A549 (cell line): ENCODE results near the gene PTCD1. TPM values are rescaled to one million over a fixed set of nuclear protein-coding genes. Genes with fewer than 3 reads are reported as not detected.

ENCODE experiments used
- ATAC-seq, 2 experiments: fragments of 200-7000 bp in 1 of 2; fragments of >200 bp in 1 of 2; cut with Nextera tagmentation in 1 of 2; cut with Tn5 transposase in 1 of 2; 3 replicates each; pipeline versions ENCODE4 v1.8.0 to v1.9.1; 2018 to 2020; ENCODE audit warnings: mild to moderate bottlenecking in 1 of 2, moderate library complexity in 1 of 2
- CTCF ChIA-PET: fragments of 300-600 bp; sonication (Branson Sonifier 250); formaldehyde crosslinking; extraction: SDS; loops from one replicate; lab custom pipeline; 2021; ENCODE audit warnings: antibody characterized with exemption, inconsistent platforms; lab: Yijun Ruan, JAX
- POLR2A ChIA-PET: fragments of 350-600 bp; formaldehyde crosslinking; extraction: SDS; loops from one replicate; lab custom pipeline; 2021; ENCODE audit warnings: antibody characterized with exemption, inconsistent platforms; lab: Yijun Ruan, JAX
- DNase-seq, 2 experiments: peaks; one replicate each; pipeline versions ENCODE4 v3.0.0 to v3.0.0-alpha.2; 2011 to 2016; ENCODE audit warnings: low read depth in 1 of 2, low spot score in 1 of 2
- FAIRE-seq: peaks from 2 replicates; lab custom pipeline; 2011; peaks lifted over from hg19 to GRCh38; lab: Jason Lieb, UNC
- H3K27ac ChIP-seq, 2 experiments: fragments of >200 bp; sonication (Bioruptor Twin); formaldehyde crosslinking; 3 replicates each; pipeline ENCODE4 v1.5.1; 2016 to 2017
- H3K4me1 ChIP-seq: fragments of >200 bp; sonication (Bioruptor Twin); formaldehyde crosslinking; 3 replicates; pipeline ENCODE4 v1.6.1; 2016
- H3K4me2 ChIP-seq: fragments of >200 bp; sonication (Bioruptor Twin); formaldehyde crosslinking; 3 replicates; pipeline ENCODE4 v1.6.1; 2016
- H3K4me3 ChIP-seq: fragments of >200 bp; sonication (Bioruptor Twin); formaldehyde crosslinking; 3 replicates; pipeline ENCODE4 v1.5.1; 2016
- H3K9me3 ChIP-seq: fragments of >200 bp; sonication (Bioruptor Twin); formaldehyde crosslinking; 3 replicates; pipeline ENCODE4 v1.6.1; 2016
- CEBPB ChIP-seq, 2 experiments: fragments of >200 bp in 1 of 2; sonication (Bioruptor Twin) in 1 of 2; formaldehyde crosslinking in 1 of 2; IDR thresholded peaks; 2 replicates each; pipeline ENCODE4 v1.6.1; 2012 to 2016
- EHF ChIP-seq: fragments of 250-450 bp; sonication (Bioruptor Pico); IDR thresholded peaks from 2 replicates; pipeline ENCODE4 v1.5.0; 2020; ENCODE audit warnings: mild to moderate bottlenecking
- FOSL2 ChIP-seq, 2 experiments: fragments of 450-650 bp in 1 of 2; fragments of >200 bp in 1 of 2; sonication (Bioruptor Twin) in 1 of 2; formaldehyde crosslinking; IDR thresholded peaks; 2 replicates each; pipeline versions ENCODE4 v1.5.0 to v1.6.1; 2016 to 2020; ENCODE audit warnings: mild to moderate bottlenecking in 1 of 2, moderate library complexity in 1 of 2
- HOXA7 ChIP-seq: fragments of 250-450 bp; sonication (Bioruptor Pico); IDR thresholded peaks from 2 replicates; pipeline ENCODE4 v1.5.0; 2020; ENCODE audit warnings: mild to moderate bottlenecking, moderate library complexity
- HOXB5 ChIP-seq: fragments of 250-450 bp; sonication (Bioruptor Pico); IDR thresholded peaks from 2 replicates; pipeline ENCODE4 v1.5.0; 2020; ENCODE audit warnings: mild to moderate bottlenecking, moderate library complexity
- MYC ChIP-seq: IDR thresholded peaks from 2 replicates; pipeline ENCODE4 v1.6.1; 2012; ENCODE audit warnings: mild to moderate bottlenecking, inconsistent platforms, low read length, improper control_type of control experiment, borderline replicate concordance
- POLR2AphosphoS2 ChIP-seq: conservative IDR thresholded peaks from 2 replicates; pipeline ENCODE4 v1.6.1; 2012; ENCODE audit warnings: low read length, improper control_type of control experiment, inconsistent platforms
- RFX5 ChIP-seq: fragments of 450-650 bp; IDR thresholded peaks from 2 replicates; pipeline ENCODE4 v1.7.1; 2014; ENCODE audit warnings: antibody characterized with exemption, mild to moderate bottlenecking, moderate library complexity
- SMC3 ChIP-seq: fragments of >200 bp; sonication (Bioruptor Twin); formaldehyde crosslinking; IDR thresholded peaks from 3 replicates; pipeline ENCODE4 v1.6.1; 2018; ENCODE audit warnings: inconsistent platforms
- SREBF2 ChIP-seq: fragments of 450-650 bp; IDR thresholded peaks from 2 replicates; pipeline ENCODE4 v1.6.1; 2014; ENCODE audit warnings: mild to moderate bottlenecking, moderate library complexity
- TFCP2L1 ChIP-seq: fragments of 250-450 bp; sonication (Bioruptor Pico); IDR thresholded peaks from 2 replicates; pipeline ENCODE4 v1.5.0; 2021; ENCODE audit warnings: mild to moderate bottlenecking
- WGBS: methylation state at CpG from one replicate; pipeline ENCODE4 v1.1.6; 2017; ENCODE audit errors: missing lambda C conversion rate; 5-methylcytosine and 5-hydroxymethylcytosine counted together
- polyA plus RNA-seq, 4 experiments: library from polyadenylated mRNA; depleted of rRNA in 3 of 4; stranded (reverse); fragments of >200 nt; fragmentation: RNase III in 1 of 4; extraction: RNeasy Plus Mini Kit Qiagen cat#74134 plus additional on column Dnase treatment in 1 of 4; gene quantifications; 2 replicates in 3 of 4; 3 replicates in 1 of 4; pipeline ENCODE4 v1.2.3, GENCODE V29; 2011 to 2017
- TF ChIP-seq, protein P1 (sequence below): fragments of 250-450 bp; sonication (Bioruptor Pico); IDR thresholded peaks from 2 replicates; pipeline ENCODE4 v1.5.0; 2020; ENCODE audit warnings: low read depth, mild to moderate bottlenecking, moderate library complexity
- TF ChIP-seq, protein P2 (sequence below): IDR thresholded peaks from 2 replicates; pipeline ENCODE4 v1.6.1; 2012

Gene PTCD1
- polyA plus RNA-seq, 2 of the 4 experiments (the other 2 are of a cell fraction): 3.9 to 5.4 TPM

DNA sequence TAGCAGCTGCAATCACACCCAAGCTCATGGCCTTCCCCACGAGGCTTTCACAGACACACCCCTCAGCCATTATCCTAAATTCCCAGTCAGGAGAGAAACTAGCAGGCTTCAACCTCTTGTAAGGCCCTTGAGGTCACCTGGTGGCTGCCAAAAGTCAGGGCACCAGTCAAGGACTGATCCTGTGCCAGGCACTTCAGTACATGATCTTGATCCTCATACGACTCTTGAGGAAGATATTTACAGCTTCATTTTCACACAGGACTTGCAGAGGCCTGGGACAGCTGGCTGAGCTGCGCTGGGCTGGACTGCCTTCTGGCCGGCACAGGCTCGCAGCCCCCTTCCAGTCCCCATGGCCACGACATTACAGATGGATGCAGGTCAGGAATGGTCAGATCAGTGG lies 39.0 kb downstream of the PTCD1 start:
- FAIRE-seq: no peak
- Histone ChIP-seq H3K4me1 (peaks cover 4% of the 10 kb centered on the region; the same call in 1 of the 3 replicates), H3K27ac (no peak overlapping the region), H3K9me3 (no peaks in the 10 kb centered on the region), H3K4me2 (no peak overlapping the region), H3K4me3 (no peak overlapping the region)
- CTCF ChIA-PET: interaction anchor here (0.6 to 4.8 kb wide), 5 partner anchors 10 to 21 kb away, joined by 3 to 29 read pairs (median 5); no protein-coding TSS in a partner anchor
- DNase-seq: no peak
- peak; percentile 3 to 13; a peak in 3 of 6 replicates for ATAC-seq
- POLR2A ChIA-PET: interaction anchor here (2.9 kb wide), 1 partner anchor 9 kb away, joined by 23 read pairs; the partner anchor contains the start of genes BUD31 and PDAP1
- TF ChIP-seq HOXA7 (CRISPR knock-in tag) (no peak), MYC (no peak), SMC3 (no peak), CEBPB (IDR thresholded peaks at IDR 0.05) (no peak), POLR2AphosphoS2 (0 out of 2 replicates have a peak, but pooled peaks have one; percentile 4), HOXB5 (CRISPR knock-in tag) (no peak), FOSL2 (IDR thresholded peaks at IDR 0.05) (no peak), FOSL2 (CRISPR knock-in tag; IDR thresholded peaks at IDR 0.05) (no peak), SREBF2 (no peak)
- TF ChIP-seq, protein P1, sequence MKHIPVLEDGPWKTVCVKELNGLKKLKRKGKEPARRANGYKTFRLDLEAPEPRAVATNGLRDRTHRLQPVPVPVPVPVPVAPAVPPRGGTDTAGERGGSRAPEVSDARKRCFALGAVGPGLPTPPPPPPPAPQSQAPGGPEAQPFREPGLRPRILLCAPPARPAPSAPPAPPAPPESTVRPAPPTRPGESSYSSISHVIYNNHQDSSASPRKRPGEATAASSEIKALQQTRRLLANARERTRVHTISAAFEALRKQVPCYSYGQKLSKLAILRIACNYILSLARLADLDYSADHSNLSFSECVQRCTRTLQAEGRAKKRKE (CRISPR knock-in tag): no peak
- WGBS: 88% methylated on average over 6 of the region's 6 CpGs

DNA sequence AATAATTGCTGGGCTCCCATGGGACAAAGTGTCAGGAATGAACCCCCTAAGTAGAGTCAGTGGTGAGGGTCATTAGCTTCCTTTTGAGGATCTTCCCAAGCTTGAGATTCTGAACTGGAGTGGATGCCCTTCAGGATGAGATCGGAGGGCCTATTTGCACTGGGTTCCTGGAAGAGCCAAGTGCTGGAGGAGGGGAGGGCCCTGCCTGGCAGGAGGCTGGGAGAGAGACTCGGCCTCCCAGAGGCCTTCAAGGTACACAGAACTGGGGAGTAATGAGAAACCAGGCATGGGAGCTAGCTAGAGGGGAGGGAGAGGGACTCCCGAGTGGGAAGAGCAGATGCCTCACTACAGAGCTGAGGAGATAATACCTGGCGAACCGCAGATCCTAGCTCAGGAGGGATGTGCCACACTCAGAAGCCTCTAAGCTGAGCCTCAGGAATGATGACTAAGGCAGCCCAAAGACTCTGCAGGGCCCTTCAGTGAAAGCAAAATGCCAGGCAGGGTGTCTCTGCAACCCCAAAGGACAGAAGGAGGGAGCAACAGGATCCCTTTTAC lies 39.6 kb downstream of the PTCD1 start:
- Histone ChIP-seq H3K4me1 (no peaks in the 10 kb centered on the region), H3K4me2 (no peak overlapping the region), H3K9me3 (no peaks in the 10 kb centered on the region), H3K4me3 (no peak overlapping the region), H3K27ac (no peak overlapping the region)
- no peak for TF ChIP-seq EHF (CRISPR knock-in tag)
- no peak for TF ChIP-seq TFCP2L1 (CRISPR knock-in tag)
- TF ChIP-seq POLR2AphosphoS2: peak; percentile 31; the same call in 1 of the 2 replicates
- TF ChIP-seq, protein P2, sequence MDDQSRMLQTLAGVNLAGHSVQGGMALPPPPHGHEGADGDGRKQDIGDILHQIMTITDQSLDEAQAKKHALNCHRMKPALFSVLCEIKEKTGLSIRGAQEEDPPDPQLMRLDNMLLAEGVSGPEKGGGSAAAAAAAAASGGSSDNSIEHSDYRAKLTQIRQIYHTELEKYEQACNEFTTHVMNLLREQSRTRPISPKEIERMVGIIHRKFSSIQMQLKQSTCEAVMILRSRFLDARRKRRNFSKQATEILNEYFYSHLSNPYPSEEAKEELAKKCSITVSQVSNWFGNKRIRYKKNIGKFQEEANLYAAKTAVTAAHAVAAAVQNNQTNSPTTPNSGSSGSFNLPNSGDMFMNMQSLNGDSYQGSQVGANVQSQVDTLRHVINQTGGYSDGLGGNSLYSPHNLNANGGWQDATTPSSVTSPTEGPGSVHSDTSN: peak; percentile 10; the same call in 1 of the 2 replicates
- DNase-seq (no peak), ATAC-seq (peak; percentile 16 to 21; a peak in 4 of 6 replicates), FAIRE-seq (no peak)
- ChIA-PET CTCF (interaction anchor here (0.6 to 4.8 kb wide), 8 partner anchors 8 to 22 kb away, joined by 3 to 29 read pairs (median 4); partner anchors contain the start of genes BUD31 and PDAP1), POLR2A (interaction anchor here (2.9 kb wide), 1 partner anchor 10 kb away, joined by 23 read pairs; the partner anchor contains the start of genes BUD31 and PDAP1)
- WGBS: 74% methylated on average over 5 of the region's 5 CpGs

DNA sequence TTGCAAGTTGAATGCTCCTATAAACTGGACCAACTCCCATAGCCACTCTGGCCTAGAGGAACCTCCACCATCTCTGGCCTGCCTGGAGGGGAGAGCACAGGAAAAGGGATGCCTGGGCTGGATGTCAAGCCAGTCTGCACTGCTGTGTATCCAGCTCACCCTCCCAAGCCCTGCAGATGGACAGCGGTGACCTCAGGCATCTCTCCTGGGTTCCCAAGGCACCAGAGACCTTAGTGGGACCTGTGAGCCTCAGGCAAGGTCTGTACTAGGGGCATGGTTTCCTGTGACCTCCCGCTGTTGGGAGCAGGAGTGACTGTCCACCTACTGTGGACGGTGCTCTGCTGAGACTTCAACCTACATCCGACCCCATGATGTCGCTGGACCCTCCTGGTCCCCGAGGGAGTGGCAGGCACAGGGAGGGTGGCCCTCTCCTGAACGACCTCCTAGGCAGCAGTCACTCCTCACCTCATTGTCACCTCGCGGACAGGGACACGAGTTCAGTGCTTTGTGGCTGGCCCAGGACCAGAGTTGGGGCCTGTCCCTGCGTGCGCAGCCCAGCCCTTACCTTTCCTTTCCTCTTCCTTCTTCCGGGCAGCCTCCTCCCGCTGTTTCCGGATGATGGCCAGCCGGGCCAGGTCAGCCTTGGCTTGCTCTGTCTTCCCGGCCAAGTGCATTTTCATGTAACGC lies 41.2 kb downstream of the PTCD1 start:
- Histone ChIP-seq H3K4me2 (no peak overlapping the region), H3K4me1 (no peaks in the 10 kb centered on the region), H3K27ac (no peak overlapping the region), H3K4me3 (no peak overlapping the region), H3K9me3 (no peaks in the 10 kb centered on the region)
- ChIA-PET POLR2A (no interaction called here), CTCF (interaction anchor here (1.7 to 4.8 kb wide), 2 partner anchors 11 to 17 kb away, joined by 6 to 29 read pairs; partner anchors contain the start of genes BUD31 and PDAP1)
- 89% methylated on average over 18 of the region's 18 CpGs for WGBS
- ATAC-seq (peak; percentile 7; a peak in 4 of 6 replicates), FAIRE-seq (no peak), DNase-seq (no peak)
- TF ChIP-seq, protein P2: 0 out of 2 replicates have a peak, but pooled peaks have one; percentile 4
- TF ChIP-seq RFX5: no peak
